HG03439 (cell line): ENCODE data around the gene ANAPC2.

Source experiments
- ATAC-seq: cut with Tn5 transposase; IDR thresholded peaks from one replicate; pipeline ENCODE4 v1.9.1; 2021; ENCODE audit warnings: mild to moderate bottlenecking, moderate library complexity; ENCODE audit not compliant: unreplicated experiment

ANAPC2 gene

DNA sequence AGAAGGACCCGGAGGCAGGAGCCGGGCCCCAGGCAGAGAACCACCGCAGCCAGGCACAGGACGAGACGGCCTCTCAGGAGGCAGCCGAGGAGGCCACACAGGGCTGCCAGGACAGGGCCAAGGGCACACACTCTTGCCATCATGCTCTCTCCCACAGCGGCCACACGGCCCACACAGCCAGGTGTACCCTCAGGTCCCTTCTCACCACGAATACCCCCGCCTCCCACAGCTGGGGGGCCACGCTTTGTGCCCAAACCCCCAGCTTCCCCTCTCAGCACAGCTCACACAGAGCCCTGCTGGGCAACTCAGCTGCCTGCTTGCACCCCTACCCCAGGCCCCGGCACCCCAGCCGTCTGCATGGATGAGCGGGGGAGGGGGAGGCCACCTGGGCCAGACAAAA is 5.4 kb upstream of the ANAPC2 start:
- no peak for ATAC-seq

DNA sequence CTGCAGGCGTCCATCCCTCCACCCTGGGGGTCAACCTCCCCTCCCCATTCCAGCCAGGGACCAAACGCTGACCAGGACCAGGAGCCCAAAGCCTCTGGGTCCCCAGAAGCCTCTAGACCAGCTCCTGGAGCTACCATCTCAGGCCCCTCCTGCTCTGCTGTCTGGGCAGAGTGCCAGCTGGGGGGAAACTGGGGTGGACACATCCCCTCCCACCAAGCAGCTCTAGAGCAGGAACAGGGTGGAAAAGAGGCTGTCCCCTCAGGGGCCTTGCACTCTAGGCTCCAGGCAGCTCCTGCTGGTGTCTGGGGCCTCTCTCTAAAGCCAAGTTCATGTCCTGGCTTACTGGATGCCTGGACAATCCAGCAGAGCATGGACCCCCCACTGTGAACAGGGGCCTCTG is 4.5 kb upstream of the ANAPC2 start:
- no peak for ATAC-seq

DNA sequence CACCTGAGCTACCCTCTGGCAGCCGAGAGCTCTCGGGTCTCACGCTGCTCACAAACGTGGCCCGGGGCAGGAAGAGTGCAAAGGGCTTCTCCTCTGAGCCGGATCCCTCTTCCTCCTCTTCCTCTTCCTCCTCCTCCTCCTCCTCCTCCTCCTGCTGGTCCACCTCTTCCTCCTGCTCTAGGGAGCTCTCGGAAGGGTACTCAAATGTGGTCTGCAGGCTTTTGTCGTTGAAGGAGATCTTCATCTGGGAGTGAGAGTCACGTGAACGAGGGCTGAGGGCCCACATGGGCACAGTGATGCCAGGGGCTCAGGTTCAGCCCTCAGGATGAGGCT is 4.1 kb upstream of the ANAPC2 start:
- no peak for ATAC-seq

DNA sequence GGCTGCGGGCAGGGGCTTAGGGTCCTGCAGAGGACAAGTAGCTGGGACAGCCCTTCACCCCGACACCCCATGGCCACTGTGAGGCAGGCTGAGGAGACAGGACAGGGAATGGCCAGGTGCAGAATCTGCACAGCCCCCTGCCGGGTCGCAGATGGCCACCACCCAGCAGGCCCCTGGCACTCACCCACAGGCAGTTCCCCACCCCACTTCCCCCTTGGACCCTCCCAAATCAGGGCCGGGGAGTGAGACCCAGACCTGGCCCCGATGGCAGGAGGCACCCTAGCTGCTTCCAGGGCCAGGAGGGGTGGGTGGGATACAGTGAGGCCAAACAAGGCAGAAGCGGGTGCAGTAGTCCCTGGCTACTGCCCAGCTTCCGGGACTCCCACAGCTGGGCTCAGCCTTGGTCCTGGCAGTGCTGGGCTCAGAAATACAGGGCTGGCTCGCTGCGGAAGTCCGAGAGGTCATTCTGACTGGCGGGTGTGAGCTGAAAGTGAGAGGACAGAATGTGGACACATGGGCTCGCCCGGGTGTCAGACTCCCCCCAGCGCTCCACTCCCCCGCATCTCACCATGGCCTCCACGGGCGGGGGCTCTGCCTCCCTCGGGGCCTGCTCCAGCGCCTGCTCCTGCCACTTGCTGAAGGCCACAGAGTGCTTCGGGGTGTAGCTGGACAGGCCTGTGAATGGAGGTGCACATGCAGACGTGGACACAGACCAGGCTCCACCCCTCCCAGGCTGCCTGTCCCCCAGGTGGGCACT is 3.5 kb upstream of the ANAPC2 start:
- no peak for ATAC-seq

DNA sequence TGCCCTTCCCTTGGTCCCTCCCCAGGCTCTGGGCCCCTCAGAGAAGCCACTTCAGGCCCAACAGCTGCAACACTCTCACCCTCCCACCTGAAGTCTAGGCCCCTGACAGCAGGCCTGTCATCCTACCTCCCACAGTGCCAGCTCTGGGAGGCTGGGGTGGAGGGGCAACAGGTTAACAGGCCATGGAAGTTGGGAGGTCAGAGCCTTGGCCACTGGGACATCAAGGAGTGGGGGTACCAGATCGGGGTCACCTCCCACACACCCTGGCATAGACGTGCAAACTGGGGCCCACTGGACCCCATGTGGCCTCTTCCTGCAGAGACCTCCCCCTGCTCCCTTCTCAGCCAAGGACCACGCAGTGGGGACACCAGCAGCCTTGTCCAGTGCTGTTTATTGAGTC is 2.9 kb upstream of the ANAPC2 start:
- no peak for ATAC-seq

DNA sequence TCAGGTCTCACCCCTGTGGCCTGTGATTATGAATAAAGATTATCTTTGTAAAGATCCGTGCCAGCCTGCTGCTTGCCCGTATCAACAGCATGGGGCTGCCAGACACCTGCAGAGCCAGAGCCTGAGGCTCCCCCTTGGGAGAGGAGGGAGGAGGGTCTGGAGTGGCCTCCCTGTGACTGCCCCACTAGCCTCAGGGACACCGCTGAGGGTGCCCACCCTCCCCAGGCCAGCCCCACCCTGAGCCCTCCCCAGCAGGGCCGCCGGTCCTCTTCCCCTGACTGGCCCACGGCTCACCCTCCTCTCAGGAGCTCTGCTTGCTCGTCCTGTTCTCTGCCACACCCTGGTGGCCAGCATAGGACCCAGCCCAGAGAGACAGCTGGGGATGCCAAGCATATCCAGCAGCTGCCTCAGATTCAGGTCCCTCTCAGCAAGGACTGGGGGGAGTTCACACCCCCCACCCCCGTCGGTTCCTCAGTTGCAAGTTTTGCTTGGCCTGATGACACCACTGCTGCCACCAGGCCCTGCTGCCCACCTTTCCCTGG is 2.0 kb upstream of the ANAPC2 start:
- ATAC-seq = no peak

DNA sequence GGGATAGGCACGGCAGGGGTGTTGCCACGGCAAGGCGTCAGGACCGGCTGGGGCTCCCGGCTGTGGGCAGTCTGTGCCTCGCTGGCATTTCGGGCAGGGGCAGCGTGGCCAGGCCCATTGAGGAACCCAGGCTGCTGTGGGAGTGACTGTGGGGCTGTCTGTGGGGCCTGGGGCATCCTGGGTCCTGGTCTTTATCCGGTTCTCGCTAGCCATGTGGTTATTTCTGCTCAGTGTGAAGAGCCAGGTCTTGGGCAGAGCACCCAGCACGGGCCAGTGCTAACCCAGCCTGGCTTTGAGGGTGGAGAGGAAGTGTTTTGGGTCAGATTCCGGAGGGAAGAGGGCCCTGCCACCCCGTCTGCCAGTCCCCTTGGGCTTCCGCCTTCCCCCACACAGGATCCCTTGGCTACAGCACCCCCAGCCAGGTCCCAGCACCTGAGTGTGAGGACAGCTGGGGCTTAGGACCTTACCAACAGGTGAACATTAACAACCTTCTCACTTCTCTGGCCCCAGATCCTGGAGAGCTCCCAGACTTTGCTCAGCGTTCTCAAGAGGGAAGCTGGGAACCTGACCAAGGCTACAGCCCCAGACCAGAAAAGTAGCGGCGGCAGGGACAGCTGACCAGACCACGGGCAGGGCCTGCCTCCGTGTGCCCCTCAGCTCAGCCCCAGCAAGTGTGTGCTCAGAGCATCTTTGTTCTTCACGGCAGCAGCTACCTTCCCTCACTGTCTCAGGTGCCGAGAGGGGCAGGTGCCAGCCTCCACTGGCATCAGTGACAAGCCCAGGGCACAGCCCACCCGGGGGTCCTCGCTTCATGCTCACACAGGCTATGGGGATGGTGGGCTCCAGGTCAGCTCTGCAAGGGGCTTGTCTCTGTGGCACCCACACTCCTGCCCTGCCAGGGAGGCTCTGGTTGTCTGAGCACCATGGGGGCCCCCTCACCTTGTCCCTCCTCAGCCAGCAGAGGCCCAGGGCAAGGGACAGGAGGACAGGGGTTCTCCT is 1.2 kb upstream of the ANAPC2 start:
- ATAC-seq = no peak

DNA sequence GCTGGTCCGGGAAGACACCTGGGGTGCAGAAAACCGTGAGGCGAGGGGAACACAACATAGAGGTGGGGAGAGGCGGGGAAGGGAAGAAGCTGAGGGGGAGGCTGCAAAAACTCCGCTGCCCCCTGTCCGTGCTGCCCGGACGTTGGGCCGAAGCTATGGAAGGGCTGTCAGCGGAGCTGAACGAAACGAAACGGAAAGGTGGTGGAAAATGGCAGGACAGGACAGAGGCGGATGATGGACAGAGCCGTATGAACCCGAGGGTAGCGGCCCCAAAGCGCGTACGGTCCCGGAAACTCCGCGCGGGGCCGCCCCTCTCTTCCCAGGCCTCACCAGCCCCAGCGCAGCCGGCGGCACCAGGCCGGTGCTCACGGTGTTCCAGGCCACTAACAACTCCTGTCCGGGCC is 272 bp downstream of the ANAPC2 start:
- ATAC-seq = no peak

DNA sequence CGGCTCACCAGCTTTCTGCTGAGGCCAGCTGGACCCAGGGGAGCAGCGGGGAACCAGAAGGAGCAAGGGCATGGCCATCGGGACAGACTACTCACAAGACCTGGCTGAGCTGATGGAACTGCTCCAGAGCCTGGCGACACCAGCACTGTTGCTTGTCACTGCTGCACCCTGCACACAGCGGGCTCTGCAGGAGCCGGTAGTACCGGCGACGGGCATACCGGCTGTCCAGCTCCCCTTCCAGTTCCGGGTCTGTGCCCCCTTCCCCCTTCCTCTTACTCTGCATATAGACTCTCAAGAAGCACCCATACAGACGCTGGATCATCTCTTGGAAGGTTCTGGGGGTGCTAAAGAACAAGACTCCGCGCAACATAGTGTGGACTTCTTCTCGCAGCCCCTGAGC is 974 bp downstream of the ANAPC2 start:
- no peak for ATAC-seq

DNA sequence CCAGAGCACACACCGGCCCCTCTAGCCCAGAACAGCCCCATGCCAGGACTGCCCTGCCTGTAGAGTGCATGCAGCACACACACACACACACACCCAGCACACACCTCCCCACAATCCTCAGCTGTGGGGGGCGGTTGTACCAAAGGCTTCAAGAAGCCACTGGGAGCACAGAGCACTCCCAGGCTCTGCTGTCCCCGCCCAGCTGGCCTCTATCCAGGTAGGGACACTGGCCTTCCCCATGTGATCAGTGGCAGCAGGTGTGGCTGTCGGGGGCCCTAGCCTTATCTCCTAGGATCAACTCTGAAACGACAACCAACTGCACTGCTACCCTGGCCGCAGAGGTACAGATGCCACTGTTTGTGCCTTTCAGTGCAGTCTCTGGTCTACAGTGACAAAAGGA is 2.0 kb downstream of the ANAPC2 start:
- no peak for ATAC-seq

DNA sequence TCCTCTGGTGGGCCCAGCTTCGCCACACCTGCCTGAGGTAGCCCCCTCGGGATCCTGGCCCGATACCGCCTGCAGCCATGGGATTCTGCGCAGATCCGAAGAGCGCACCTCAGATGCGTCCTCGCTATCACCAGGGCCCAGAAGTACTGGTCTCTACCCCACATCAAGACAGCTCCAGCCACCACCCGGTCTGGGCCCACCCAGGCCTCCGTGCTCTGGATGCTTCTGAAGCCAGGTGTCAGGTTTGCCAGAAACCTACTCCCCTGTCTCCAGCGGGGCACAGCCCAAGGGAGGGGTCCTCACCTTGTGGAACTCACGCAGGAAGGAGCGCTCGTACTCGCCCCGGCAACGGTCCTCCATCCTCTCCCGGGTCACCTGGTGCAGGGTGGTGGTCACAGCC is 2.4 kb downstream of the ANAPC2 start:
- ATAC-seq = no peak

DNA sequence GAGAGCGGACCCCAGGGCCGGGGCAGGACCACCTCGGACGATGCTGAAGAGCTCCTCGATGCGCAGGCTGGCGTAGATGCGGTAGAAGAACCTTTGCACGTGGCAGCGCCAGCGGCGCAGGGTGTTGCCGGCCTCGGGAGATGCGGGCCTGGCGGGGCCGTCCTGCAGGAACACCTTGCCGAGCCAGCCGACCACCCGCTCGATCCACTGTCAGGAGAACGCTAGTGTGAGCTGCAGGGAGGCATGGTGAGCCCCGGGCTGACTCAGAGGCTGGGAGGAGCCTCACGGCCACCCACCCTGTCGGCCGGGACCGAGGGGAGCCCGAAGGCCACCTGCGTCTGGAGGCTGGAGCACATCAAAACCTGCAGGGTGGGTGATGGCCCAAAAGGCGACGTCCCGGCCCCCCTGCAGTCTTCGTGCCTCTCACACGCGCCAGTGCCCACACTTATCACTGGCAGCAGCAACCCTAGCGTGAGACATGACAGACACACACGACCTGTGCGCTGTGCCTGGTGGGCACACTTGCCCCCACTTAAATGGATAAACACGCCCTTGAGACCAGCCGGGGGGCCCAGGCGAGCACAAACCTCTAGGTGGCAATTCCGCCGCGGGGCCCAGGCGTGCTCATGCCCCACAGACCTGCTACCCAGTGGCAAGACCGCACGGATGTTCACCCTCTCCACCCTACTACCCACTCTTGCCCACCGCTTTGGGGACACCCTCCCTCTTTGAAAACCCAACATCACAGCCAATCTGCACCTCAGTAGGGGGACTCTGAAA is 3.3 kb downstream of the ANAPC2 start:
- ATAC-seq = no peak

DNA sequence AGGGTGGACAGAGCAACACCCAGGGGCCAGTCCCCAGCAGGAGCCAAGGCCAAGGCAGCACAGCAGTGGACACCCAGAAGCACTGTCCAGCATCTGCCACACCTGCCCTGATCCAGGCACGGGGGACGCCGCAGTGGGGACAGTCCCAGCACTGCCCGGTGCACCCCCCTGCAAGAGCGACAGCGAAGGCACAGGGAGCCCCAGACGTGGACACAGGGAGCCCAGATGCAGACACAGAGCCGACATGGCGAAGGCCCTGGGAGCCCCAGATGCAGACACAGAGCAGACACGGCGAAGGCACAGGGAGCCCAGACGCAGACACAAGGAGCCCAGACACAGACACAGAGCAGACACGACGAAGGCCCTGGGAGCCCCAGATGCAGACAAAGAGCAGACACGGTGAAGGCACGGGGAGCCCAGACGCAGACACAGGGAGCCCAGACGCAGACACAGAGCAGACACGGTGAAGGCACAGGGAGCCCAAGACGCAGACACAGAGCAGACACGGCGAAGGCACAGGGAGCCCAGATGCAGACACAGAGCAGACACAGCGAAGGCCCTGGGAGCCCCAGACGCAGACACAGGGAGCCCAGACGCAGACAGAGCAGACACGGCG is 4.3 kb downstream of the ANAPC2 start:
- ATAC-seq = no peak

DNA sequence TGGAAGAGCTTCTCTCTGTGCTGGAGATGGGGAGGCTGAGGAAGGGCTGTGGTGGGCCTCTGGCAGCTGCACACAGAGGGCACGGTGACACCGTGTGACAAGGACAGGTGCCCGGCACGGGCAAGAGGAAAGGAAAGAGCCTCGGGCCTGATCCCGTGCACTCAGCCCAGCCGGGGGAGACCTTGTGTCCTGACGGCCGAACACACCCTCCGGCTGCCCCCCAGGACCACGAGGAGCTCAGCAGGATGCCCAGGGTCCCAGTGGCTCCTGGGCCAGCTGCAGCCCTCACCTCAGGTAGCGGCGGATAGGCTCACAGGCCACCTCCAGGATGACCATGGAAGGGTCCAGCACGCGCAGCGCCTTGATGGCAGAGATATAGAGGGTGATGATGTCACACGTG is 5.5 kb downstream of the ANAPC2 start:
- ATAC-seq = no peak

DNA sequence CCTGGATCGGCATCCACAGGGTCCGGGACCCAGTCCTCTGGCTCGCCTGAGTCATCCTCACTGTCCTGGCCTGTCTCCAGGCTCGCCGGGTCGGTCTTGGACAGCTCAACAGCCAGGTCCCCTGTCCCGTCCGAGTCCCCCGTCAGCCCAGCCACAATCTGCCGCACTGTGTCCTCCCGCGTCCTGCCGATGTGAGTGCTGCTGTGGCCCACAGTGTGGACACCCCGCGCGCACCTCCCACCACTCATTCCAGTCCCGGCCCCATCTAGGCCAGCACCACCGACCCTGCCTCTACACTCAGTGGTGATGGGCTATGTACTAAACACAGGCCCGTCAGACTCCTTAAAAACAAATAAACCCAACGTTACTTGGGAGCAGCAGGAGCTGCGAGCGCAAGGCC is 6.7 kb downstream of the ANAPC2 start:
- ATAC-seq = no peak

DNA sequence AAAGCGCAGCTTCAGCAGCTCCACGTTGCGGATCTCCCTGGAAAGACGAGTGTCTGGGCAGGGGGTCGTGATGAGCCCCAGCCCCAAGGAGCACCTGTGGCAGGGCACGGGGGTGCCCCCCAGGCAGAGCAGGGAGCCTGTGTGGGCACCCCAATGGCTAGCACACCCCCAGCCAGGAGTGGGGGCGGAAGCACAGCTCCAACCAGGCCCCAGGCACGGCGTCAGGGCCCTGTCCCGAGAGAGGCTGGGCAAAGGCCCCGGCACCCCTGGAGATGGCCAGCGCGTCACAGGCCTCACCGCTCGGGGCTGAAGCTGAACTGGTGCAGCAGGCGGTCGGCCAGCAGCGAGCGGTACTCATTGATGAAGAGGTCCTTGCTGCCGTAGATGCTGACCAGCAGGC is 7.9 kb downstream of the ANAPC2 start:
- no peak for ATAC-seq

DNA sequence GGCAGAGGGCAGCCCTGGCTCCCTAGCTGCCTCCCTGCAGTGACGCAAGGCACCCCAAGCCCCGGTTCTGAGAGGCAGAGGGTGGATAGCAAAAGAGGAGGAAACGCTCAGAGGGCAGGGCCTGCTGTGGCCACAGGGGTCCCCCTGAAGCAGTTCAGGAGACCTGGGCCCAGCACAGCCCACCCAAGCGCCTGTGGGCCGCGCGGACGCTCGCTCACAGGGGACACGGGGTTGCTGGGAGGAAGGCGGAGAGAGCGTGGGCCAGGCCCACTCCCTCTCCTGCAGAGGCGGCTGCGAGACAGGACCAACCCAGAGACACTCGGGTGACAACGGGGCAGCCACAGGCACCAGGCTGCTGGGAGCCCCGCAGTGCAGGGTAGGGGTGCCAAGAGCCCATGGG is 8.6 kb downstream of the ANAPC2 start:
- ATAC-seq = no peak

DNA sequence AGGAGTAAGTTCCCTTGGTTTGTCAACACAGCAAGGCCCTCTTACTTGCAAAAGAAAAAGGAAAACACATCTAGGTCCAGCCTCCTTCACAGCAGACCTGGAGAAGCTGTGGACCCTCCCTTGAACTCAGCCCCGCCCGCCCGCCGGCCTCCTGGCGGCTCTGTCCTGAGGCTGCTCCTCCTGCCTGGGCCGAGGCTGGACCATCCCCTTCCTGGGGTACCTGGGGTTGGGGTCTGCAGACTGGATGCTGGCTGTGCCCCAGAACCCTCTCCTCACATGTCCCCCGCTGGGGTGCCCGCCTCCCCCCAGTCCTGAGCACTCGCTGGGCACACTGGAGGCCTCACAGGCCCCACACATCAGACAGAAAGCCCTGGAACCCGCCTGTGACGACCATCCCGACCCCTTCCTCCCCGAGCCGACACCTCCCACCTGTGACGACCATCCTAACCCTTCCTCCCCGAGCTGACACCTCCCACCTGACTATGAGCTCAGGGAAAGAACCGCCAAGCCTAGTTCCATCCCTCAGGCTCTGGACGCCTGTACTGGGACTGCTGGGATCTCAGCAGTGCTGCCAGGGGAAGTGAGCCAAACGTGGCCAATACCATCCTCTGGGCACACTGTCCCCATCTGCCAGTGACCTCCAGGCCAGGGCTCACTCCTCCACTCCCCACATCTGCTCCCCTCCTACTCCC is 9.3 kb downstream of the ANAPC2 start:
- no peak for ATAC-seq

DNA sequence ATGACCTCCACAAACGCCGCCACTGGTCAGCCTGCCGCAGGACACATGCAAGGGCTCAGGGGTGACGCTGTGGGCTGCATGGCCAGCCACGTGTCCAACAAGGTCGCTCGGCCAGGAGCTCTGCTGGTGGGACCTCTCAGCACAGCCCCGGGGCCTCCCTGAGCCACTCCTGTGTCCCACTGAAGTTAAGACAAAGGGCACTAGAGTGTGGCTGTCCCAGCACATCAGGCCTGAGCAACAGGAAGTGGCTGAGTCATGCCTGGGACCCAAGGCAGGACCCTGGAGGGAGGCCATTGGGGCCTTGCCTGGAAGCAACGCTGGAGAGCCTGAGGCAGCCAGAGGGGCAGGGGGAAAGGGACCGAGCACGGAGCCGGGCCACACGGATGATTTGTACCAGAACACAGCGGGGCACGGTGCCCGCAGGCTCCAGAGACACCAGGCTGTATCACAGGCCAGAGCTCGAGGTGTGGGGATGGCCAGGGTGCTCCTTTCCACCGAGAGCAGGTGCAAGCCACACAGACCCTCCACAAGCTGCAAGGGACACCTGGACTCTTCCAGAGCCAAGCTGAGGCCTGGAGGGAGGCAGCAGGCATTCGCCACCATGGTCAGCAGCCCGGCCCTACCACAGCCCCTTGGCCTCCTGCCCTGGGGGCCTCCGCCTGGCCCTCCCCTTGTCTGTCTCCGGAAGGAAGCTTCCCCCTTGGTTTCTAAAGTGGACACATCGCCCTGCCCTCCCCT is 10.0 kb downstream of the ANAPC2 start:
- no peak for ATAC-seq
